Activated naive CD8-positive, alpha-beta T cell treated with anti-CD3 and anti-CD28 coated beads, Interleukin-2, amount 10 ng/mL, durations not matched to agents 7 days and 5 days (primary cell): ENCODE measurements around the gene APBA2. TPM values are rescaled to one million over a fixed set of nuclear protein-coding genes. Genes with fewer than 3 reads are reported as not detected.

Source experiments
- ATAC-seq: fragments of 150-1000 bp; cut with Tn5 transposase; one replicate; pipeline ENCODE4 v1.10.0; 2021; ENCODE audit warnings: low read depth, moderate library complexity
- POLR2A ChIA-PET: fragments of 350-600 bp; sonication (Branson Sonifier 250); formaldehyde crosslinking; loops from one replicate; lab custom pipeline; 2021; ENCODE audit warnings: antibody characterized with exemption; lab: Charles Lee
- DNase-seq: peaks from one replicate; pipeline ENCODE4 v3.0.0; 2021
- H3K27ac Mint-ChIP-seq: one replicate; pipeline ENCODE4 v1.8.0; 2022; ENCODE audit warnings: mild to moderate bottlenecking, mixed read lengths
- H3K27me3 Mint-ChIP-seq: one replicate; pipeline ENCODE4 v1.8.0; 2022; ENCODE audit warnings: mild to moderate bottlenecking, moderate library complexity, mixed read lengths
- H3K36me3 Mint-ChIP-seq: one replicate; pipeline ENCODE4 v1.8.0; 2021; ENCODE audit warnings: mild to moderate bottlenecking, mixed read lengths
- H3K4me1 Mint-ChIP-seq: one replicate; pipeline ENCODE4 v1.8.0; 2021; ENCODE audit warnings: mixed read lengths
- H3K4me3 Mint-ChIP-seq: one replicate; pipeline ENCODE4 v1.8.0; 2022; ENCODE audit warnings: mild to moderate bottlenecking, moderate library complexity, mixed read lengths
- H3K9me3 Mint-ChIP-seq: one replicate; pipeline ENCODE4 v1.8.0; 2021; ENCODE audit warnings: mixed read lengths
- total RNA-seq, 2 experiments: library from RNA; stranded (reverse); gene quantifications; one replicate each; pipeline ENCODE4 v1.2.3, GENCODE V29; 2021

APBA2 gene
- total RNA-seq, 2 experiments from 2014 or later = 65.1 to 66.0 TPM

- no peaks in the 10 kb centered on the region for H3K27me3 Mint-ChIP-seq
- no peaks in the 10 kb centered on the region for H3K9me3 Mint-ChIP-seq
- H3K4me1 Mint-ChIP-seq = peaks cover 24% of the 10 kb centered on the region
- H3K36me3 Mint-ChIP-seq = peaks cover 2% of the 10 kb centered on the region
- no peak for DNase-seq
- no peak for ATAC-seq
- no peak overlapping the region for H3K27ac Mint-ChIP-seq
- POLR2A ChIA-PET = no interaction called here
- H3K4me3 Mint-ChIP-seq = no peak overlapping the region
Measured at GRCh38 chr15:28969511-28970085, 83.8 kb downstream of the APBA2 start.

GRCh38 chr15:28974142-28974541 is 88.4 kb downstream of the APBA2 start:
- POLR2A ChIA-PET = interaction anchor here (0.9 kb wide), 1 partner anchor 53 kb away, joined by 4 read pairs; no protein-coding TSS in a partner anchor
- Mint-ChIP-seq H3K27ac (peak overlapping the region; percentile 69), H3K27me3 (no peaks in the 10 kb centered on the region), H3K4me3 (peak overlapping the region; percentile 71), H3K36me3 (no peaks in the 10 kb centered on the region), H3K4me1 (peaks cover 33% of the 10 kb centered on the region), H3K9me3 (no peaks in the 10 kb centered on the region)
- peak; percentile 86 for ATAC-seq
- DNase-seq = peak; percentile 57

DNA sequence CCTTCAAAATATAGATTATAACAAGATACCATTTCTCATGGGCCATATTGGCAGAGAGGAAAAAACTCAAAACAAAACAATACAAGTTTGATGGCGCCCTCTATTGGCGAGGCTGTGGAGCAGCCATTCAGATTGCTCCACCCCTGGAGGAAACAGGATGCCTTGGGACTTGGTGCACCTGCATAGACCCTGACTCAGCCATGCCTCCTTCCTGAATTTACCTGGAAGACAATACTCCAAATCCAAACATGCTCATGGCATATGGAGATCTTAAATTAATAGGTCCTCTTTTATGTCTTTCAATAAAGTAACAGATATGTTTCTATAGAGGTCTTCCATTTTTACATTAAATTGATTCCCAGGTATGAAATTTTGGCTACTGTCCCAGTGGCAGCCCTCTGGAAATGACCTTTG is 90.0 kb downstream of the APBA2 start:
- Mint-ChIP-seq H3K27ac (no peak overlapping the region), H3K9me3 (no peaks in the 10 kb centered on the region), H3K4me3 (no peak overlapping the region), H3K4me1 (peaks cover 33% of the 10 kb centered on the region), H3K27me3 (no peaks in the 10 kb centered on the region), H3K36me3 (no peaks in the 10 kb centered on the region)
- DNase-seq = peak; percentile 63
- POLR2A ChIA-PET = interaction anchor here (1.0 to 1.3 kb wide), 2 partner anchors 38 to 40 kb away, joined by 3 to 6 read pairs; no protein-coding TSS in a partner anchor
- ATAC-seq = peak; percentile 62

- ATAC-seq (no peak), DNase-seq (no peak)
- H3K4me1 Mint-ChIP-seq = peaks cover 34% of the 10 kb centered on the region
- H3K27me3 Mint-ChIP-seq = no peaks in the 10 kb centered on the region
- H3K27ac Mint-ChIP-seq = no peak overlapping the region
- POLR2A ChIA-PET = interaction anchor here (0.6 kb wide), 1 partner anchor 37 kb away, joined by 4 read pairs; no protein-coding TSS in a partner anchor
- no peaks in the 10 kb centered on the region for H3K9me3 Mint-ChIP-seq
- no peak overlapping the region for H3K4me3 Mint-ChIP-seq
- H3K36me3 Mint-ChIP-seq = peaks cover 4% of the 10 kb centered on the region
Measured at GRCh38 chr15:28977377-28978010, 91.7 kb downstream of the APBA2 start.

GRCh38 chr15:28978011-28978378 is 92.2 kb downstream of the APBA2 start:
- DNase-seq (no peak), ATAC-seq (no peak)
- Mint-ChIP-seq H3K36me3 (peaks cover 4% of the 10 kb centered on the region), H3K27me3 (no peaks in the 10 kb centered on the region), H3K4me3 (no peak overlapping the region), H3K27ac (no peak overlapping the region), H3K4me1 (peaks cover 32% of the 10 kb centered on the region), H3K9me3 (no peaks in the 10 kb centered on the region)
- POLR2A ChIA-PET = interaction anchor here (0.6 kb wide), 1 partner anchor 37 kb away, joined by 4 read pairs; no protein-coding TSS in a partner anchor

- POLR2A ChIA-PET = interaction anchor here (0.6 kb wide), 1 partner anchor 18 kb away, joined by 4 read pairs; no protein-coding TSS in a partner anchor
- H3K4me3 Mint-ChIP-seq = no peak overlapping the region
- no peaks in the 10 kb centered on the region for H3K9me3 Mint-ChIP-seq
- DNase-seq (no peak), ATAC-seq (no peak)
- no peaks in the 10 kb centered on the region for H3K27me3 Mint-ChIP-seq
- H3K4me1 Mint-ChIP-seq = peaks cover 29% of the 10 kb centered on the region
- H3K27ac Mint-ChIP-seq = no peak overlapping the region
- H3K36me3 Mint-ChIP-seq = peaks cover 4% of the 10 kb centered on the region
Measured at GRCh38 chr15:28978661-28979060, 92.9 kb downstream of the APBA2 start.

GRCh38 chr15:28979208-28979841 is 93.6 kb downstream of the APBA2 start:
- Mint-ChIP-seq H3K36me3 (peaks cover 4% of the 10 kb centered on the region), H3K4me1 (peaks cover 24% of the 10 kb centered on the region), H3K9me3 (no peaks in the 10 kb centered on the region), H3K4me3 (no peak overlapping the region), H3K27ac (no peak overlapping the region), H3K27me3 (no peaks in the 10 kb centered on the region)
- ATAC-seq (no peak), DNase-seq (no peak)
- POLR2A ChIA-PET = no interaction called here

DNA sequence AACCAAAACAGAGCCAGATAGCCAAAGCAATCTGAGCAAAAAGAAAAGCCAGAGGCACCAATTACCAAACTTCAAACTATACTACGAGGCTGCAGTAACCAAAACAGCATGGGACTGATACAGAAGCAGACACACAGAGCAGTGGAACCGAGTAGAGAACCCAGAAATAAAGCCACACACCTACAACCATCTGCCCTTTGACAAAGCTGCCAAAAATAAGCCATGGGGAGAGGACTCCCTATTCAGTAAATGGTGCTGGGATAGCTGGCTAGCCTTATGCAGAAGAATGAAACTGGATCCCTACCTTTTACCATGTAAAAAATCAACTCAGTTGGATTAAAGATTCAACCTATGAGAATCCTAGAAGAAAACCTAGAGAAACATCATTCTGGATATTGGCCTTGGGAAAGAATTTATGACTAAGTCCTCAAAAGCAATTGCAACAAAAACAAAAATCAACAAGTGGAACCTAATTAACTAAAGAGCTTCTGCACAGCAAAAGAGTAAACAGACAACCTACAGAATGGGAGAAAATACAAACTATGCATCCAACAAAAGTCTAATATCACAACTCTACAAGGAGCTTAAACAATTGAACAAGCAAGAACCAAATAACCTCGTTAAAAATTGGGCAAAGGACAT is 95.1 kb downstream of the APBA2 start:
- H3K36me3 Mint-ChIP-seq = peaks cover 4% of the 10 kb centered on the region
- no peak for DNase-seq
- no peak for ATAC-seq

GRCh38 chr15:28981351-28981720 is 95.6 kb downstream of the APBA2 start:
- peaks cover 26% of the 10 kb centered on the region for H3K4me1 Mint-ChIP-seq
- no peak for ATAC-seq

More for the DNA sequence above, 95.1 kb downstream of the APBA2 start:
- H3K4me3 Mint-ChIP-seq = no peak overlapping the region
- H3K4me1 Mint-ChIP-seq = peaks cover 27% of the 10 kb centered on the region
- no peak overlapping the region for H3K27ac Mint-ChIP-seq
- H3K27me3 Mint-ChIP-seq = no peaks in the 10 kb centered on the region
- POLR2A ChIA-PET = no interaction called here
- no peaks in the 10 kb centered on the region for H3K9me3 Mint-ChIP-seq

DNA sequence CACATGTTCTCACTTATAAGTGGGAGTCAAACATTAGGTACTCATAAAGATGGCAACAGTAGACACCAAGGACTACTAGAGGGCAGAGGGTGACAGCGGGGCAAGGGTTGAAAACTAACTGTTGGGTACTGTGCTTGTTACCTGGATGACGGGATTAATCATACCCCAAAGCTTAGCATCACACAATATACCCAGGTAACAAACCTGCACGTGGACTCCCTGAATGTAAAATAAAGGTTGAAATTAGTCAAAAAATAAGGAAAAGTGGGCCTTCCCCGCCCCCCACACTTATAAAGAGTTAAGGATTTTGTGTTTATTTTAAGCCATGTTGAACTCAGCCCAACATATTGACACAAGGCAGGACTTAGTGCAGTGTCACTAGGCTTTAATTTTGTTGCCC is 96.1 kb downstream of the APBA2 start:
- Mint-ChIP-seq H3K27ac (no peak overlapping the region), H3K36me3 (peaks cover 4% of the 10 kb centered on the region), H3K9me3 (no peaks in the 10 kb centered on the region), H3K4me3 (no peak overlapping the region), H3K27me3 (no peaks in the 10 kb centered on the region), H3K4me1 (peaks cover 26% of the 10 kb centered on the region)
- POLR2A ChIA-PET = no interaction called here
- no peak for ATAC-seq
- DNase-seq = no peak

More at GRCh38 chr15:28981351-28981720, 95.6 kb downstream of the APBA2 start:
- Mint-ChIP-seq H3K36me3 (peaks cover 4% of the 10 kb centered on the region), H3K27me3 (no peaks in the 10 kb centered on the region), H3K27ac (no peak overlapping the region), H3K9me3 (no peaks in the 10 kb centered on the region), H3K4me3 (no peak overlapping the region)
- POLR2A ChIA-PET = no interaction called here
- DNase-seq = no peak

DNA sequence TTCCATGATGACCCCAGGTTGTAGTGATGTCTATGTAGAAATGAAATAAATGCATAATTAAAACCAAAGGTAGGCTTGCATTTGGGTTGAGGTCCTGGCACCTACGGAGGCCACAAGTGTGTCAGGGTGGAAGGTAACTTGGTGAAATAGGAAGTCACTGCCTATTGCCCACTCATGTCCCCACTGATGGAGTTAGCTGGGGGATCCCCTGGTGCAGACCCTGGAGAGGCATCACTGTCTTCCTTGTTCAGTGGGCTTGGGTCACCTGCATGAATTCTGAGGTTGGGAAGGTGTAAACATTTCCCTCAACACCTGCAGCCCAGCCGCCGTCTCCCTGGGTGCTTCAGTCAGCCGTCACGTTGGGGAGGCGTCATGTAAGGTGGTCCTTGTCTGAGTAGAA is 97.1 kb downstream of the APBA2 start:
- no peaks in the 10 kb centered on the region for H3K27me3 Mint-ChIP-seq
- H3K36me3 Mint-ChIP-seq = peaks cover 6% of the 10 kb centered on the region
- peaks cover 26% of the 10 kb centered on the region for H3K4me1 Mint-ChIP-seq
- ATAC-seq = no peak
- no peak overlapping the region for H3K4me3 Mint-ChIP-seq
- no peak for DNase-seq
- H3K27ac Mint-ChIP-seq = no peak overlapping the region
- H3K9me3 Mint-ChIP-seq = no peaks in the 10 kb centered on the region
- POLR2A ChIA-PET = no interaction called here

- Mint-ChIP-seq H3K4me3 (no peak overlapping the region), H3K36me3 (peaks cover 6% of the 10 kb centered on the region), H3K4me1 (peaks cover 29% of the 10 kb centered on the region), H3K9me3 (no peaks in the 10 kb centered on the region), H3K27me3 (no peaks in the 10 kb centered on the region), H3K27ac (peak overlapping the region; percentile 74)
- ATAC-seq (no peak), DNase-seq (no peak)
- POLR2A ChIA-PET = no interaction called here
Measured at GRCh38 chr15:28983432-28984311, 97.9 kb downstream of the APBA2 start.
